Measurements from ENCODE around the gene RNF31.

RNF31 gene

DNA sequence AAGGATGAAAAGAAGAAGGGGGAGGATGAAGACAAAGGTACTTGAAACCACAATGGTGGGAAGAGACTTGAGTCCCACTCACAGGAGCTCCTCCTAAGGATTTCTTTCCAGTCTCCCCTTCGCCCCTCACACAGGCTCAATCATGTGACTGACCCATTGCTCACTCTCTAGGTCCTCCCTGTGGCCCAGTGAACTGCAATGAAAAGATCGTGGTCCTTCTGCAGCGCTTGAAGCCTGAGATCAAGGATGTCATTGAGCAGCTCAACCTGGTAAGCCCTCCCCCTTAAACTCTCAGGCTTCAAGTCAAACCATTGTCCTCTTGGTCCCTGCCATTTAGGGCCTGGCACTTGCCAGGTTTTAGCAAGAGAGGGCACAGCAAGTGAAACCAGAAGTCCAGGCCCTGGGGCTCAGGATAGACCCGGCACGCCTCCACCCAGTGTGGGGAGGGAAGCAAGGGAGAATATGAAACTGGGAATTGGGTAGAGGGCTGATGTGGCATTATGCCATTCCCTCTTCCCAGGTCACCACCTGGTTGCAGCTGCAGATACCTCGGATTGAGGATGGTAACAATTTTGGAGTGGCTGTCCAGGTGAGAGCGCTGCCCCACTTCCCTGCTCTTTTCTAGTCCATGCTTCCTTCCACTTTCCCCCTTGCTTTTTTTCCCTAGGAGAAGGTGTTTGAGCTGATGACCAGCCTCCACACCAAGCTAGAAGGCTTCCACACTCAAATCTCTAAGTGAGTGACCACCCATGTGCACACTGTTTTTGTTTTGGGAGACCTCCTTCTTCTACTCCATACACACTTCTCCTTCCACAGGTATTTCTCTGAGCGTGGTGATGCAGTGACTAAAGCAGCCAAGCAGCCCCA is 9.5 kb upstream of the RNF31 start:
- in situ Hi-C loops (cut with MboI; ENCODE audit: low sequenced_read_pairs): no loop called here

GRCh38 chr14:24138396-24139271 is 8.7 kb upstream of the RNF31 start:
- in situ Hi-C loops (cut with MboI; ENCODE audit: low sequenced_read_pairs): no loop called here

GRCh38 chr14:24139272-24139934 is 7.9 kb upstream of the RNF31 start:
- in situ Hi-C loops (cut with MboI; ENCODE audit: low sequenced_read_pairs): no loop called here

DNA sequence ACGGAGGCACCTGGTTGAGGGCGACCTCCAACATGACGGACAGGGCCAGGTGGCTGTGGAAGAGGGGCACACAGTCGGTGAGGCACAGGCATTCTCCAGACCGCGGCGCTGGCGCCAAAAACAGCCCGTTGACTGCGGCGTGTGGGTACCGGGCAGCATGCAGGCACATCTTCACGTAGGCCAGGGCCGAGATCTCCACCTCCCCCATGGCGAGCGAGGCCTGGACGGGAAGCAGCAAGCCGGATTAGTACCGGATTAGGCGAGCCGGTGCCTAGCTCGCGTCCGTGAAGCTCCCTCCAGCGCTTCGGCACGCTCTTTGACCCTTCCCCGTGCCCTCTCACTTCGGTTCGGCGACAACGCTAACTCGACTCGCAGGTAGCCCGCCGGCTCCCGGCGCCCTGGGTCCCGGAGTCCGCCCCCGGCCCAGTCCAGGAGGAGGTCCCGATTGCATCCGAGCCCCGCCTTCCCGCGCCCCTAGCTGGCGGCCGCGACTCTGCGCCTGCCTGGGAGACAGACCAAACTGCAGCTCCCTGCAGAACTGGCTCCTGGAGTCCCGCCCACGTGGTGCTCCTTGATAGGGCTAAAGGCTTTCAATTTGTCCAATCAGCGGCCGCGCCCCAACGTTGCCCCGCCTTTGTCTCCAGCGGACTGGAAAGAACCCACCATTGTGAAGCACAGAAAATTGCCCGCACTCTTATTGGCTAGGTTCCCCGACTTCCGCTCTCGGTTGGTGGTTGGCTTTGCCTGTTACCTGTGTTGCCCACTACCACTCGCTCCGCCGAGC is 6.0 kb upstream of the RNF31 start, which contains the start of gene EMC9:
Gene EMC9 (minus strand): TSS at position 495 of the 784 bp plus-strand sequence. CDS start 287 bp downstream, at position 208.
- in situ Hi-C loops (cut with MboI; ENCODE audit: low sequenced_read_pairs): no loop called here

DNA sequence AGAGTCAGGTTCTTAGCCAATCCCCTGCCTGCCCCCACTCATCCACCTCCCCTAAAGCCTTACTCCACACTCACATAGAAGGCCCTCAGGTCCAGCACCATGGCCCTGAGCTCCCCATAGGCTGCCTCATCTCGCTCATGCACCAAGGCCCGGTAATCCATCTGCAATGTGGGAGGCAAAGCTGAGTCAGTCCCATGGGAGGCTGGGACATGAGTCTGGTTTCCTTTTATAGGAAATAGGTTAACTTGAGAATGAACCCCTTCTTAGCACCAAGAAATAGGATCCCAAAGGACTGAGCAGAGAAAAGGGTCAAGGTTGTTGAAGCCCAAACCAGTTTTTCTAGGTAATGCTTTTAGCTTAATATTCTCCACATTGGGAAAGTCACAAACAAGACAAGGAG is 3.8 kb upstream of the RNF31 start:
- in situ Hi-C loops (cut with MboI; ENCODE audit: low sequenced_read_pairs): no loop called here

DNA sequence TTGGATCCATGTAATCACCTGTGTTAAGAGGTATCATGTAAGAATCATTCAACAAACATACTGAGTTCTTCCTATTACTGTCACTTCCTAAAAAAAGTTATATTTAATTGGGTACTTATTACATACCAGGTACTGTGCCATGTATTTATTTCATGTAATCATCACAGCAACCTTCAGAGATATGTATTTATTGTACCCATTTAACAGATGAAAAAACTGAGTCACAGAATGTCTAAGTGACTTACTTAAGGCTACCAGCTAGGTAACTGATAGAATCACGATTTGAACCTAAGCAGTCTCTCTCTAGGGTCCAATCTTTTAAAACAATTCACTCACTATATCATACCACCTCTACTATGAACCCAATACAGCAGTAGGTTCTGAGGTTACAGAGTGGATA is 2.8 kb upstream of the RNF31 start:
- in situ Hi-C loops (cut with MboI; ENCODE audit: low sequenced_read_pairs): no loop called here

GRCh38 chr14:24145219-24145618 is 2.1 kb upstream of the RNF31 start:
- in situ Hi-C loops (cut with MboI; ENCODE audit: low sequenced_read_pairs): no loop called here

- in situ Hi-C loops (cut with MboI; ENCODE audit: low sequenced_read_pairs): no loop called here
These were observed 1.4 kb upstream of the RNF31 start for GRCh38 chr14:24145690-24146452.

DNA sequence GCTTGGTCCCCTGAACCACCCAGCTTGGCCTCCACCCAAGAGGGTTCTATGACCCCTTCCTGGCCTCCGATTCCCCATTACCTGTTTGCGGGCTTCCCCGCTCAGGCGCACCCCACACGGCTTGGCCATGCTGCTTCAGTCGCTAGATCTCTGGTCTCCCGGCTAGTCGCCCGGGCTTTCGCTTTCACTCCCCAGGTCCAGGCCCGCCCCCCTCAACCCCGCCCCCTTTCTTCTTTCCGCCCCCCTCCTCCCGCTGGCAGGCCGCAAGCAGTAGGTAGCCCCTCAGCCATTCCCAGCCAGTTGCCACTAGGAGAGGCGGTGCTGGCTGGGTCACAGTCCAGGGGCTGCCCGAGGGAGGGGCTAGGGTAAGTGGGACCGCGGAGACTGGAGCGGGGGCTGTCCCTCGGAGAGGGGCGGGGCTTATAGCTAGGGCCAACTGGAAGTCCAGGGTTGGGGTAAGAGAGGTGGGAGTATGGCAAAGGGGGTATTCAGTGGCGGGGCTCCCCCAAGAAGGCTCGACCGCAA is 783 bp upstream of the RNF31 start, which contains the start of gene PSME2:
Gene PSME2 (minus strand): TSS at position 158 of the 525 bp plus-strand sequence. CDS start 29 bp downstream, at position 129.
- in situ Hi-C loops (cut with MboI; ENCODE audit: low sequenced_read_pairs): no loop called here

GRCh38 chr14:24147761-24148428 is 597 bp downstream of the RNF31 start:
- in situ Hi-C loops (cut with MboI; ENCODE audit: low sequenced_read_pairs): no loop called here

DNA sequence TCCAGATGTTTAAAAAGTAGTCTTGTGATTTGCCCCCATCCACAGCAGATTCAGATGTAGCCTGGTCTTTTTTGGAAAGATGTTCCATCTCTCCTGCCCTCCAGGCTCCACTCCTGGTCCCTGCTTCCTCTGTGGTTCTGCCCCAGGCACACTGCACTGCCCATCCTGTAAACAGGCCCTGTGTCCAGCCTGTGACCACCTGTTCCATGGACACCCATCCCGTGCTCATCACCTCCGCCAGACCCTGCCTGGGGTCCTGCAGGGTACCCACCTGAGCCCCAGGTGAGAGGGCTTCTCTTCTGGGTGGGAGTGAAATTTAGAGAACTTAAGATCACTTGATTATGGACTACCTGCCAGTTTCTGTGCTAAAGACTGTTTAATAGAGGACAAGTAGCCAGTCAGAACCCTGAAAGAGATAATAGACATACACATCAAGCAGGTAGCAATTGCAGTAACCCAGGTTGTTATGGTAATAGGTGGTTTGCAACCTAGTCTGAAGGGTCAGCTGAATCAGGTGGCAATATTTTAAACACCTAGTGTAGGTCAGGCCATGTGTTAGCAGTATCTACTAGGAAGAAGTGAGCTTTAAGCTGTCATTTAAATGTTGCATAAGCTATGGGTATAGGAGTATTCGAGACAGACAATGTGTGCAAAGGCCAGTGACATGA is 2.1 kb downstream of the RNF31 start:
- in situ Hi-C loops (cut with MboI; ENCODE audit: low sequenced_read_pairs): no loop called here

DNA sequence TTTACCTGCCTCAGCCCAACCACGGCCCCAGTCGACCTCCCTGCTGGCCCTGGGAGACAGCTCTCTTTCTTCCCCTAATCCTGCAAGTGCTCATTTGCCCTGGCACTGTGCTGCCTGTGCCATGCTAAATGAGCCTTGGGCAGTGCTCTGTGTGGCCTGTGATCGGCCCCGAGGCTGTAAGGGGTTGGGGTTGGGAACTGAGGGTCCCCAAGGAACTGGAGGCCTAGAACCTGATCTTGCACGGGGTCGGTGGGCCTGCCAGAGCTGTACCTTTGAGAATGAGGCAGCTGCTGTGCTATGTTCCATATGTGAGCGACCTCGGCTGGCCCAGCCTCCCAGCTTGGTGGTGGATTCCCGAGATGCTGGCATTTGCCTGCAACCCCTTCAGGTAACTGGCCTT is 2.8 kb downstream of the RNF31 start:
- in situ Hi-C loops (cut with MboI; ENCODE audit: low sequenced_read_pairs): no loop called here

- in situ Hi-C loops (cut with MboI; ENCODE audit: low sequenced_read_pairs): no loop called here
These were observed 3.3 kb downstream of the RNF31 start for GRCh38 chr14:24150567-24150966.

GRCh38 chr14:24150993-24151392 is 3.7 kb downstream of the RNF31 start:
- in situ Hi-C loops (cut with MboI; ENCODE audit: low sequenced_read_pairs): no loop called here

DNA sequence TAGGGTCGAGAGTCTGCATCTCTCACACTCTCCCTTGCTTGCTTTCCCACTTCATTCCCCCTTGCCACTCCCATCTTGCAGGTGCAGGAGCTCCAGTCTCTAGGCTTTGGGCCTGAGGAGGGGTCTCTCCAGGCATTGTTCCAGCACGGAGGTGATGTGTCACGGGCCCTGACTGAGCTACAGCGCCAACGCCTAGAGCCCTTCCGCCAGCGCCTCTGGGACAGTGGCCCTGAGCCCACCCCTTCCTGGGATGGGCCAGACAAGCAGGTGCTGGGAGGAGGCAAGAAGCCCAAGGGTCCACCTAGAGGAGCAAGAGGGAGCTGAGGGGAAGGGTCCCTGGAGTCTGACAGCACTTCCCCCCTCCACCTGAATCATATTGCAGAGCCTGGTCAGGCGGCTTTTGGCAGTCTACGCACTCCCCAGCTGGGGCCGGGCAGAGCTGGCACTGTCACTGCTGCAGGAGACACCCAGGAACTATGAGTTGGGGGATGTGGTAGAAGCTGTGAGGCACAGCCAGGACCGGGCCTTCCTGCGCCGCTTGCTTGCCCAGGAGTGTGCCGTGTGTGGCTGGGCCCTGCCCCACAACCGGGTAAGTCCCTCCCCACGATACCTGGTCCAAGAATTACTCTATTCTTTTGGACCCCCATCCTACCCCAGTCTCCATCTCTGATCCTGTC is 4.2 kb downstream of the RNF31 start:
- in situ Hi-C loops (cut with MboI; ENCODE audit: low sequenced_read_pairs): no loop called here

GRCh38 chr14:24155100-24155499 is 7.8 kb downstream of the RNF31 start:
- in situ Hi-C loops (cut with MboI; ENCODE audit: low sequenced_read_pairs): no loop called here

DNA sequence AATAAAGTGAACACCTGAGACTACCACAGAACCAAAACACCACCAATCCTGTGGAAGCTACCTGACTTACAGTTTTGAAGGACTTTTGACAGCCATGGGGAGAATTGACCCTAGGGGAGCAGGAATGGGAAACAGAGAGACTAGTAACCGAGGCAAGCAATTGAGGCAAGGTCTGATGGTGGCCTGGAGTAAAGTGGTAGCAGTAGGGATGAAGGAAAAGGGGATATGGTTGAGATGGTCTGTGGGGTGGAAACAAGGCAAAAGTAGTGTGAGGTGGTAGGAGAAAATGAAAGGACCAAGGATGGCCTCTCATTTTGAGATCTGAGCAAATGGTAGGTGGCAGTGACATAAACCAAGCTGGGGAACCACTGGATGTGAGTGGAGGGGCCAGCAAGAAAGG is 9.5 kb downstream of the RNF31 start:
- in situ Hi-C loops (cut with MboI; ENCODE audit: low sequenced_read_pairs): no loop called here

DNA sequence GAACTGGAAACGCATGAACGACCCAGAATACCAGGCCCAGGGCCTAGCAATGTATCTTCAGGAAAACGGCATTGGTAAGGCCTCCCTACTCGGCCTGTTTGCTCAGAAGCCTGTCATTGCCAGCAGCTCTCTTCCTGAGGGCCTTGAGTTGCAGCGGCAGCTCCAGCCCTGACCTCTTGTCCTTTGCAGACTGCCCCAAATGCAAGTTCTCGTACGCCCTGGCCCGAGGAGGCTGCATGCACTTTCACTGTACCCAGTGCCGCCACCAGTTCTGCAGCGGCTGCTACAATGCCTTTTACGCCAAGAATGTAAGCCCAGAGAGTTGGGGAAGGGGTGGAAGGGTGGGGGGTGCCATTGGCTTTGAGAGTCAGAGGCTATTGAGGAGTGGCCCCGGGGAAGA is 10.0 kb downstream of the RNF31 start:
- in situ Hi-C loops (cut with MboI; ENCODE audit: low sequenced_read_pairs): no loop called here
